Neural progenitor cell (in vitro differentiated cells): ENCODE data around the gene FAM83B. TPM values are rescaled to one million over a fixed set of nuclear protein-coding genes. Genes with fewer than 3 reads are reported as not detected.

Source experiments
- DNase-seq: peaks from one replicate; pipeline ENCODE4 v3.0.0-alpha.2; 2016; ENCODE audit warnings: low spot score
- H2AFZ ChIP-seq: fragments of 200-600 bp; sonication (generic); replicated peaks from 2 replicates; pipeline ENCODE4 v1.6.1; 2016; ENCODE audit warnings: antibody characterized with exemption
- H3F3A ChIP-seq: fragments of 200-600 bp; sonication (generic); 2 replicates; pipeline ENCODE4 v1.6.1; 2016; ENCODE audit warnings: antibody characterized with exemption, low read depth
- H3K27ac ChIP-seq: fragments of 200-600 bp; sonication (generic); 2 replicates; pipeline ENCODE4 v1.5.1; 2016; ENCODE audit warnings: mild to moderate bottlenecking
- H3K27me3 ChIP-seq: fragments of 200-600 bp; sonication (generic); 2 replicates; pipeline ENCODE4 v1.6.1; 2016; ENCODE audit warnings: mild to moderate bottlenecking, moderate library complexity
- H3K36me3 ChIP-seq: fragments of 200-600 bp; sonication (generic); 2 replicates; pipeline ENCODE4 v1.5.1; 2016
- H3K4me1 ChIP-seq: fragments of 200-600 bp; sonication (generic); 2 replicates; pipeline ENCODE4 v1.6.1; 2016; ENCODE audit warnings: mixed run types
- H3K4me2 ChIP-seq: fragments of 200-600 bp; sonication (generic); 2 replicates; pipeline ENCODE4 v1.6.1; 2016
- H3K4me3 ChIP-seq: fragments of 200-600 bp; sonication (generic); 2 replicates; pipeline ENCODE4 v1.5.1; 2016
- H3K79me2 ChIP-seq: fragments of 200-600 bp; sonication (generic); 2 replicates; pipeline ENCODE4 v1.6.1; 2016; ENCODE audit warnings: low read depth
- H3K9ac ChIP-seq: fragments of 200-600 bp; sonication (generic); 2 replicates; pipeline ENCODE4 v1.6.1; 2016
- H3K9me3 ChIP-seq: fragments of 200-600 bp; sonication (generic); 2 replicates; pipeline ENCODE4 v1.5.1; 2016; ENCODE audit warnings: low read depth
- H4K20me1 ChIP-seq: fragments of 200-600 bp; sonication (generic); 2 replicates; pipeline ENCODE4 v1.6.1; 2016; ENCODE audit warnings: low read depth
- H3K27ac Mint-ChIP-seq: 3 replicates; pipeline ENCODE4 v1.8.0; 2021; ENCODE audit warnings: mixed read lengths
- H3K27me3 Mint-ChIP-seq: 2 replicates; pipeline ENCODE4 v1.8.0; 2022; ENCODE audit warnings: low read depth, mild to moderate bottlenecking, inconsistent platforms, moderate library complexity, mixed read lengths; ENCODE audit not compliant: insufficient read depth
- H3K36me3 Mint-ChIP-seq: 3 replicates; pipeline ENCODE4 v1.8.0; 2021; ENCODE audit warnings: mixed read lengths
- H3K4me1 Mint-ChIP-seq: 3 replicates; pipeline ENCODE4 v1.8.0; 2021; ENCODE audit warnings: mixed read lengths
- H3K4me3 Mint-ChIP-seq: 3 replicates; pipeline ENCODE4 v1.8.0; 2021; ENCODE audit warnings: mild to moderate bottlenecking, moderate library complexity, mixed read lengths
- H3K9me3 Mint-ChIP-seq: 3 replicates; pipeline ENCODE4 v1.8.0; 2020; ENCODE audit warnings: mixed read lengths
- EZH2 ChIP-seq: fragments of 200-600 bp; sonication (generic); IDR thresholded peaks from 2 replicates; pipeline ENCODE4 v1.6.1; 2017; ENCODE audit warnings: antibody characterized with exemption, mild to moderate bottlenecking, moderate library complexity
- EZH2phosphoT487 ChIP-seq: fragments of 200-600 bp; sonication (generic); IDR thresholded peaks from 2 replicates; pipeline ENCODE4 v1.6.1; 2017; ENCODE audit warnings: antibody characterized with exemption
- total RNA-seq: library from RNA; depleted of rRNA; stranded (reverse); fragments of >200 nt; gene quantifications from 2 replicates; pipeline ENCODE4 v1.2.3, GENCODE V29; 2015; ENCODE audit warnings: low replicate concordance

FAM83B gene
- total RNA-seq, 1 donor from 2014 or later, result 5.3 TPM

GRCh38 chr6:54990001-54990400 lies 143.4 kb downstream of the FAM83B start:
- H3K9me3 ChIP-seq, result no peaks in the 10 kb centered on the region
- no peak overlapping the region for H3K4me3 Mint-ChIP-seq
- H3K4me1 ChIP-seq, result no peaks in the 10 kb centered on the region
- H3K4me3 ChIP-seq, result no peak overlapping the region
- H3K79me2 ChIP-seq, result no peaks in the 10 kb centered on the region
- peaks cover 7% of the 10 kb centered on the region for H3K4me1 Mint-ChIP-seq
- peaks cover 8% of the 10 kb centered on the region for H3K9me3 Mint-ChIP-seq
- no peak overlapping the region for H3K27ac ChIP-seq
- TF ChIP-seq EZH2 (no peak), EZH2phosphoT487 (no peak)
- no peaks in the 10 kb centered on the region for H3K27me3 ChIP-seq
- DNase-seq, result no peak
- no peak overlapping the region for H3K9ac ChIP-seq
- H4K20me1 ChIP-seq, result no peaks in the 10 kb centered on the region
- no peaks in the 10 kb centered on the region for H3K36me3 ChIP-seq
- peak overlapping the region; percentile 15 for H2AFZ ChIP-seq
- no peak overlapping the region for H3K4me2 ChIP-seq
- no peaks in the 10 kb centered on the region for H3F3A ChIP-seq
- no peaks in the 10 kb centered on the region for H3K27me3 Mint-ChIP-seq
- no peak overlapping the region for H3K27ac Mint-ChIP-seq
- peaks cover 2% of the 10 kb centered on the region for H3K36me3 Mint-ChIP-seq
